ENCODE results near the gene SORBS1.

Gene SORBS1

DNA sequence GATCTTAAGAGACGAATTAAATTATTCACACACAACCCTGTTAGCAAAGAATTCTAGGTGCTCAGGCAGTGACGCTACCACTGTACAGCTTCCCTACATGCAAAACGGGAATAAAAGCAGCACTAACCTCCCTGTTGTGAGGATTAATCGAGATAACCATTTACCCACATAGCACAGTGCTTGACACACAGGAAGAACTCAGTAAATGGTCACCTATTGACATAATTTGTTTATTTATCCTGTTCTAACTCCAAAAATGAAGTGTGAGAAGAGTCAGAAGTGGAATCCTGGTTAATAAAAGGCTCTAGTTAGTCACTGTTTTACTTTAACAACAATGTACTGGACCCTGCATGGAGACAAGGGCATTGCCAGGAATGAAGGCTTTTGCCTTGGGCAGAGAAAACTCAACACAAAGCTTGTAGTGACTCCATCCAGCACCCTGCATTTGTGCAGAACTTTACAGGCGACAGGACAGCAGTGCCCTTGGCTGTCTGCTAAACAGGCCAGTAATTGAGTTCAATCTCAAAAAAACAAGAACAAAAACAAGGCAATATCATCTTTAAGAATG is 103.8 kb downstream of the SORBS1 start:
- no peak for DNase-seq

DNA sequence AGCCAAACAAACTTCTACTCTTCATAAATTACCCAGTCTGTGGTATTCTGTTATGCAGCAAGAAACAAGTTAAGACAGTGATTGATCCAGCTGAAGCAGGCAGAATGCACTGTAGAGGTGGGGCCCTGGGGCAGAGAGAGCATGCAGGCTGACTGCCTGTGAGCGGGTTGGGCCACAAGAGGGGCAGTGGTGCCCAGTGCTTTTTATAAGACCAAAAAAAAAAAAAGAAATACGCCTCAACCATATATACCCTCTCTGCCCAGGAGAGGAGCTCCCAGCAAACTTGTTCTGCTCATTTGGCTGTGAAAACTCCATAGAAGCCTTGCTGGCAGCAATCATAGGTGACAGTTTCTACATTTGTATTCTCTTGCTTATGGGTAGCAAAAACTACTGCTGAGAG is 104.7 kb downstream of the SORBS1 start:
- DNase-seq, result no peak

DNA sequence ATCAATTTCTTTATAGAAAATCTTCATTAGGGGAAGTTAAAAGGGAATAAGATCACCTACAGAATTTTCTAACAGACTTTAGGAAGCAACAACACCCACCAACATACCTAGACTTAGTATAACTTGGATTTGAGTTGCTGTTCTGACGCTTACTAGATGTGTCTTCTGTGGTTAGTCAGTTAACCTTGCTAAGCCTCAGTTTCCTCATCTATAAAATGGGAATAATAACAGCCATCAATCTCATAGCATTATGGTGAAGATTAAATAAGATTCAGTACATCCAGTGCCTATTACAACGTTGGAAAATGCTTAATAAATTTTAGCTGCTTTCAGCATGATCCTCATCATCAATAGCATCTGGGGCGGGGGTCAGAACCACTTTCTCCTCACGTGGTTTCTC is 106.2 kb downstream of the SORBS1 start:
- DNase-seq, result no peak

DNA sequence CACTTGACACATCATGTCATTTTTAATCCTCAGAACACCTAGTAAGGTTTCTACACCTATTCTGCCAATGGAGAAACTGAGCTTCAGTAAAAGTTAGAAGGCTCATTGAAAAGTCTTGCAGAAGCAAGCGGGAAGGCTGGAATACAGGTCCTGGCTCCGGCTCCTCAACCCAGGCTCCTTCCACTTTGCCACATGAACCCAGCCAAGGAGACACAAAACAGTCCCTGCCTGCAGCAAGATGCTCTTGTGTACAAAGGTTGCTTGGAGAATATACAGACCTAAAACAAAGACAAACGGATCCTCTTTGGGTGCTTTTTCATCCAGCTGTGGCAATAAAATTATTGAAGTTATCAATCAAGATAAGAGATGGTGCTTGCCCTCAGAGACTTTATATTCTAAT is 106.8 kb downstream of the SORBS1 start:
- DNase-seq, result no peak

DNA sequence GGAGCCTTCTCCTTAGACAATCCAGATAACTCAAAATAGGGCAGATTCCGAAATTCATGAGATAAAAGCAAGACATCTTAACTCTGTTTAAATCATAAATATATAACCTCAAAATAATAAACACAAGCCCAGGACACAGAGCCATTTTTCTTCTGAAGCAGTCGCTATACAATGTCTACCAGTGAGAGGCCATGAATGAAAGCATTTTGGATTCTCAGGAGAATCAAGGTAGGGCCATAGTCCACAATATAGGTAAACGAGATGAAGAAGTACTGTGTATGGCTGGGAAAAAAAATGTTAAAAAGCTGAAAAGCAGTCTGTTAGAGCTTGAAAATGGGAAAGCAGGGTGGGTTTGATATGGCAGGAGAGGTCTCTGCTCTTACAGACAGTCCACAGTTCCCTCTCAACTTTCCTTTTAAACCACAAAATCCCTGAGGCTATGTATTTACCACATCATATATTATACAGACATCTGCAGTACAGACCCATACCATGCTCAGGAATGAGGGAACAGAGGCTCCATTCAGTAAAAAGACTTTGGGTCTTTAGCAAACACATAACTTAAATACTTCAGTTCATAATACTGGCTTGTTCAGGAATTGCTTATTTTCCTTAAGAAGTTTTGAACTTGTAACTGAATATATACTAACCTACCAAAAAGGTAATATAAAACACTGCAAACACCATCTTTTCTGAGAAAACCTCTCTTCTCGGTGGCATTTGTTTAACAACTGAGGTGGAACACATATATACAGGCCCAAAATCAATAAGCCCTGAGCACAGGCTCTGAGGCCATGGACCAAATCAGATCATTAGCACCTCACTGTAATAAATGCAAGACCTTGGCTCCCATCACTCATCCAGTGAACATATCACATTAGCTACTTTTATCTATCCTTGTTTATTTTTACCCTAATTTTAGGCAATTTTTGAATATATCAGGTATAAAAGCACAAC is 109.3 kb downstream of the SORBS1 start:
- no peak for DNase-seq

DNA sequence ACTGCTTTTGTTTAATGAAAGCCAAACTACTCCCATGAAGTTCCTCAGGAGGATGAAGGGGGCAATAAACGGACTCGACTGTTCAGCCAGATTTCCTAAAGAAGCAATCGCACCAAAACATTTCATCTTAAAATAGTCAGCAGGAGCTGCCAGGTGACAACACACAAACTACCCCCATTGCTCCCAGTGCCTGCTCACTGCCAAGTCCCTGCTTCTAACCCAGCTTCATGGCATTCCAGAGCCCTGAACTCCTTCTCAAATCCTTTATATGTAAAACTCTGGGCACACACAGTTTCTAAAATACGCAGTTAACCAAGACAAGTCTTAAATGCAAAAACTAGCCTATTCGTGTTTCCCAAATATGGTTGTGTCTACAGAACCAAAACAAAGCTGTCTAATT is 110.0 kb downstream of the SORBS1 start:
- DNase-seq, result no peak

DNA sequence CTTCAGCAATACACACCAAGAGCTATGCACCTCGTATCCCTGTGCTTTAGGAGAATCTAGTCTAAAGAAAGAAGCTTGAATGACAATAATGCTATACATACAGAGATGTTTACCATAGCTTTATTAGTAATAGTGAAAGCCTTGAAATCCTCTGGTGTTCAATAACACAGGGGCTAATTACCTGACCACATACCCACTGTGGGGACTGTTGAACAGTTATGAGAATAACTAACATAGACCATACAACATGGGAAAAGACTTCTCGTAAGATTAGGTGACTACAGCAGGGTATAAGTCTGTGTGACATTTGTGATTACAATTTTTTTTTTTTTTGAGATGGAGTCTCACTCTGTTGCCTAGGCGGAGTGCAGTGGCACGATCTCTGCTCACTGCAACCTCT is 111.0 kb downstream of the SORBS1 start:
- no peak for DNase-seq

DNA sequence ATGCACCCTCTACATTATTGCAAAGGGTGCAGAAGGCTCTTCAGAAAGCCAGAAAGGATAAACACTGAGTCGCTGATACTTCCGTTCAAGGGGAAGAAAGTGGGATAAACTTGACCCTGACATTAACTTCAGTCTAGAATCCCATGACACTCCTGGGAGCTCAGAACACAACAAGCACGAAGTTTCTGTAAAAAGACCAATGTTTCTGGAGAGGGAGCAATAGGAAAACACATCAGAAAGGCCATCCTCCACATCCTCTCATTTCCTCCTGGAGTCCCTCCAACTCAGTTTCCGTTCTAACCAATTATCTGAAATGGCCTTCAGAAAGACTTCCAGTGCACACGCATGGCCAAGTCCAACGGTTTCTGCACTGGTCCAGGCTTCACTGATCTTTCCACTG is 113.5 kb downstream of the SORBS1 start:
- DNase-seq, result no peak

DNA sequence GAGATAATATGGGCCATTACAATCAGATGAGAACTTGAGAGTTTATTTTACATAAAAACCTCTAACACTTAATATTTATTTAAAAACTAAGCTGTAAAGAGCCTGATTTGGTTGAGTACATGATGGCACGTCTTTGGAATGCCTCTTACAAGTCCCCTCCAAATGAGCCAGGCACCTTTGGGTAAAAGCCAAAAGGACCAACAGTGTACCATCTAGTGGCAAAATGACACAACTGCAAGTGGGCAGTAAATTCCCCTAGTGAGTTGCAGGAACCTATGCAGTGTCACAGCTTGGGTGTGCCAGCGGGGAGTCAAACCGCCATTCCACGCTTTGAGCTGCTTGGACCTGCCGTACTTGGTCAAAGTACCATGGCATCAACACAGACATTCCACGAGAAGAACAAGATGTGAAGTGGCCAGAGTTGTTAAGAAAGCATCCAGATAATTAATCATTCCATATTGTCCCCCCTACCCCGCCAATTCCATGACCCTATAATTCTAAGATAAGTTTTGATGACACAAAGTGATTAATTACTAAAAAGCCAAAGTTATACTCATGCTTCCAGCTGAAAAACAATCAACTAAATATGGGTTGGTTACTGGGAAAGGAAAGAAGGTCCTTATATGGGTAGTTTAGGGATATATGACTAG is 115.2 kb downstream of the SORBS1 start:
- no peak for DNase-seq

DNA sequence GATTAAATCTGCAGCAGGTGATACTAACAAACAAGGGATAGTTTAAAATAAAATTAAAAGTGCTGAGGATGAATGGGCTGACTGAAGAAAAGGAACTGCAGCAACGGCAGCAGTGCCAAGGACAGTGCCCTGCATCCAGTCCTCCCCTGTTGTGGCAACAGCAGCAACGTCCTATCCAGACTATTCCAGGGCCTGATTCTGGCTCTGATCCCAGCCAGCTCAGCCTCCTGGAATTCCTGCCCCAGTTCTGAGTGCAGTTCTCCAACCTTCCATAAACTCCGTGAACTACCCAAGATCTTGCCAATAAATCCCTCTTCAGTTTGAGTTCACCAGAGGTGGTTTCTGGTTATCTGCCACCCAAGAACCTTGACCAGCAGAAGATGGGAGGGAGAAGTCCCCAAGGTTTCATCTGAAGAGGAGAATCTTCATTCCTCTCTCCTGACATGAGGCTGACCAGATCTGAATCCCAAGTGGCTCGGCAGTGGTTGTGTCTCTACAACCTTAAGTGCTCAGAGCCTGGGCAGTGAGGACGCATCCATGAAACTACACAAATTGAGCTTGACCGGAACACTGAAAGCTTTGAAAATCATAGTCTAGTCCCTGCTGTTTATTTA is 115.8 kb downstream of the SORBS1 start:
- no peak for DNase-seq

DNA sequence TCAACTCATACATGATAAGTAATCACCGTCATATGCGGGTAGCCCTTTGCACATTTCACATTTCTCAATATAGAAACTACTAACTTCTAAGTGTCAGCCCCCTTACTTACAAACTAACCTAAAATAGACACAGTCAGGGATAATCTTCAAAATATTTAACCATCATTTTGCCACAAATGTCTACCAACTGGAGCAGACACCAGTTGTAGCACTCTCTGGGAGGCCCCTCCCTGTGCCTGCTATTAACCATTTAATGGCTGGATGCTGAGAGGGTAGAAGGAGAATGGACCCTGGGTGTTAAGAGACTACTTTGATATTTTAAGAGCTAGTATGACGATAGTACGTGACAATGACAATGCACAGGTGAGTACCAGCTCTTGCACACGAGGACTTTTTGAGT is 116.4 kb downstream of the SORBS1 start:
- no peak for DNase-seq

DNA sequence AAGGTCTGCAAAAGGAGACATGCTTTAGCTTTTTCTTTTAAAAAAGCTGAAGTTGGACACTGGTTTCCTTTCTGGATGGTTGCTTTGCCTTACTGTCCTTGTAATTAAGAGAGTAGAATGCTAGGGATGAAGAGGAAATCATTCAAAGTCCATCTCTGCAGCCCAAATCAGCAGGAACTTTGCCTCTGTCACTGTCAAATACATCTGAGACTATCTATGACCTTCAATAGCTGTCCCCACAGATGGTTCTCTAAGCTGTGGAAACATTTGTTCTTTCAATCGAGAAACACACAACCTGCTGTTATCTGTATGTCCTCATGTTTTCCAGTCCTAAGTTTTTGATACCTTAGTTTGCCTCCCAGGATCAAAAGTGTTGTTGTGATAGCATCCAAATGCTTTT is 117.5 kb downstream of the SORBS1 start:
- no peak for DNase-seq

DNA sequence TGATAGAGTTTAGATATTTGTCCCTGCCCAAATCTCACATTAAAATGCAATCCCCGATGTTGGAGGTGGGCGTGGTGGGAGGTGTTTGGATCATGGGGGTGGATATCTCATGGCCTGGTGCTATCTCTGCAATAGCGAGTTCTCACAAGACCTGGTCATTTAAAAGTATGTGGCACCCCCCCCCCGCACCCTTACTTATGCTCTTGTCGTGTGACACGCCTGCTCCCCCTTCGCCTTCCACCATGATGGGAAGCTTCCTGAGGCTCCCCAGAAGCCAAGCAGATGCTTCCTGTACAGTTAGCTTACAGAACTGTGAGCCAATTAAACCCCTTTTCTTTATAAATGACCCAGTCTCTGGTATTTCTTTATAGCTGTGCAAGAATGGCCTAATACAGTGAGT is 118.8 kb downstream of the SORBS1 start:
- DNase-seq, result no peak

DNA sequence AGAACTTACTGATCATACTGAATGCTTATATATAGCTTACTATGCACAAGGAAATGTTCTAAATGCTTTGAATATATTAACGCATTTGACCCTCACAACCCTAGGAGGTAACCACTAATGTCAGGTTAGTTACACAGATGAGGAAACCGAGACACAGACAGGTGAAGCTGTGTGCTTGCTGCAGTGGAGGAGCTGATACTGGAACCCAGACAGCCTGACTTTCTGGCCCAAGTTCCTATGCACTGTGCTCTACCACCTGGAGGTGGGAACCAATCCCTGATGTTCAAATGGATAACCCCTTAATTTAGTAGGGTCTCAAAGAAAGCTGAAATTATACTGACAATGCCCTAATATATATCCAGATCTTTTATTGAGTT is 119.6 kb downstream of the SORBS1 start:
- no peak for DNase-seq

DNA sequence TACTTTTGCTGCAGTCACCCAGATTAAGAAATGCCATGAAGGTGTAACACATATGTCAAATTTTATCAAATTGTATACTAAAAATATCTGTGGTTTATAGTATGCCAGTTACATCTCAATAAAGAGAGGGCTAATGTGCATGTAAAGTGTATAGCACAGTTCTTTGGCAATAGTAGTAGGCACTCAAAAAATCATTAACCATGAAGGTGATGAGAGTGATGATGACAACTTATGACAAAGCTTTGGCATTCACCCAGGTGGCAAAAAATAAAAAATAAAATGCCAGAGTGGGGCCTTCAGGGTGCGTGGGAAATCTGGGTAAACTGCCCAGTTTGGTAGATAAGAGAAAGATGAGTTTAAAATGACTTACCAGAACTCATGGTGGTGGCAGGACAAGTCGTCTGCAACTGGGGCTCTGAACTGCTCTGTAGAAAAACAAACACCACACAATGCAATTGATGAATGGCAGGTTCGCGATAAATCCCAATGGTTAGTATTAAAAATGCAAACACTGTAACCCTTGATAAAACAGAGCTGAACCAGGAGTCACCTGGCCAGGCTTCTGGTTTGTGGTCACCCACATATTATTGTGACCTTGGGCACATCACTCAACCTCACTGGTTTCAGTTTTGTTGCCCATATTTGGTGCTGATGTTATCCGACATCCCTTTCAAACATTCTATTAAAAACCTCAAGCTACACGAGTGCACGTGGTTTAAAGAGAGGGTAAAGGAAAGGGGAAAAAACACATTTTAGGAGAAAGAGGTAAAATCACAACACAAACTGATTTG is 120.2 kb downstream of the SORBS1 start:
- no peak for DNase-seq

DNA sequence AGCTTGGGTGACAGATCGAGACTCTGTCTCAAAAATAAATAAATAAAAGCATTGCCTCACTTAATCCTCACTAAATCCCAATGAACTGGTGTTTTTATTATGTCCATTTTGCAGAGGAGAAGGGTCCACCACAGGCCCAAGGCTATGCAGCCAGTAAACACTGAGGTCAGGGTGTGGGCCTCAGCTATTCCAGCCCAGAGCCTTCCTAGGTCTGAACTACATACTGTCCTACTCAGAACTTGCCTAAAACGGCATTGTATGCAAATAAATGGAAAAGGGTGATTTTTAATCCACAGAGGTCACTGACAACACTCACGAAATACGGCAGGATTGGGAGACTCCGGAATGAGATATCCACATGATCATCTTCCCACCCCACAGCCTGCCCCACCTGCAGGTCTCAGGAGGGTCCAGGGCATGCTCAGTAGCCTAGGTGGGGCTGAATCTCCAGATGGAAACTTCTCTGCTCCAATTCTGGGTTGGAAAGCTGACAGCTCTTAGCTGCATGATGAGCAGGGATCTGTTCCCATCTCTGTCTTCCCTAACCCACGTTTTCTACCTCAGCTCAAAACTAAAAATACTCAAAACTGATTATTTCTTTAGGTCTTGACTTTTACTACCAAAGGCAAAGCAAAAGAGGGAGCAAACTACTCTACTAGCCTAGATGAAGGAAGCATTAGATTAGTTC is 121.0 kb downstream of the SORBS1 start:
- DNase-seq, result no peak

DNA sequence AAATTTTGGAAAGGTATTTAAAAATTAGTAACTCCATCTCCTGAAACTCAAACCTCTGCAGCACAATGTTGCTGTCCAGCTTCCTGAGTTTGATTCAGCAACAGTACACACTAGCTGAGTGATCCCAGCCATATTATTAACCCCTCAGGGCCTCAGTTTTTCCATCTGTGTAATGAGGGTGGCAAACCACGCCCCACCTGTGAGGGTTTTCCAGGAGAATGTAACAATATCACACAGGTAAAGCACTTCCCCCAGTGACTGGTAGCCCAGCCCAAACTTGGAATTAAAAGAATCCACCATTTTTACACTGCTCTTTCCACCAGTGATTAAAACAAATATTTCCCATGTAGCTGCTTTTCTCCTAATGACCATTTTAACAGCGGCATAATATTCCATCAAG is 122.4 kb downstream of the SORBS1 start:
- DNase-seq, result no peak

DNA sequence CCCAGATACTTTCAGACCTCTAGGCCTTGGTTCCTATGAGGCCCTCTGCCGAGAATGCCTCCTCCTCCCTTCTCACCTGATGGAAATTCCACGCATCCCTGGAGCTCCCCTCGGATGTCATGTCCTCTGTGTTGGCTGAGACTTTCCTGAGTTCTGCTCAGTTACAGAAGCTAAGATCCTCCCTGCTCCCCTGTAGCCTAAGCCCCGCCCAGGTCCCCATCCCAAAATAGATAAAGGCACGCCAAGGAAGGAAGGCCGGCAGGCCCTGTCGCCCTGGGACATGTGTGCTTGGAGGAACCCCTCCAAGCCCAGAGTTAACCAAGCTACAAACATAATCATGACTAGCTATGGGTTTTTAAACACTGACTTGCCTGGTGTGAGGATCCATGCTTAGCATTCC is 123.5 kb downstream of the SORBS1 start:
- DNase-seq, result no peak

DNA sequence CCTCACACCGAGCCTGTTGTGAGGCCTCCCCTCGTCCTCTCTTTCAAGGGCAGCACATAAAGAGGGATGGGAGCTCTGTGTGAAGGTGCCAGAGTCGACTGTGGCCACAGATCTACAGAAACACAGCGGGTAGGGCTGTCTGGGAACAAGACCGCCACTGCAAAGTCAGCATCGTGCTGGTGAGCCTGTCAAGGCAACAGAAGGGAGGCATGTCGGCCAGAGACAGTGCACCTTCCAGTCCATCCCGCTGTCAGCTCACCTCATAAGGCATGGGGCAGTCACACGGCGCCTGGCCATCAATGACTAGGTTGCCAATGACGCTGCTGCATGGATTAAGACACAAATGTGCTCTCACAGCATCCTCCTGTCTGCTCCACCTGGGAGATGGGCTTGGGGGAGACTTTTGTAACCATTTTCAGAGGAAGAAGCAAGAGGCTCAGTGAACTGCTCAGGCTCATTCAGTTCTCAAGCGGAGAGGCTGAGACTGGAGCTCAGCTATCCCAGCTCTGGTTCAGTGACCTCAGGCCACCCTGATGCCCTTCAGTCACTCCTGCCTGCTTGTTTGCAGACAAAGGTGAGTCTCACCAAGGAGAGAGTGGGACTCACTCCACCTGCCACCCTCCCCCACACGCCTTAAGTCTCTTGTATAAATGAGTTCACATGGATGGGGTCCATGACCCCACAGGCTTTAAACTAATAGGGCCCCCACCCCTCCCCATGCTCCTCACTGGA is 125.5 kb downstream of the SORBS1 start:
- no peak for DNase-seq

DNA sequence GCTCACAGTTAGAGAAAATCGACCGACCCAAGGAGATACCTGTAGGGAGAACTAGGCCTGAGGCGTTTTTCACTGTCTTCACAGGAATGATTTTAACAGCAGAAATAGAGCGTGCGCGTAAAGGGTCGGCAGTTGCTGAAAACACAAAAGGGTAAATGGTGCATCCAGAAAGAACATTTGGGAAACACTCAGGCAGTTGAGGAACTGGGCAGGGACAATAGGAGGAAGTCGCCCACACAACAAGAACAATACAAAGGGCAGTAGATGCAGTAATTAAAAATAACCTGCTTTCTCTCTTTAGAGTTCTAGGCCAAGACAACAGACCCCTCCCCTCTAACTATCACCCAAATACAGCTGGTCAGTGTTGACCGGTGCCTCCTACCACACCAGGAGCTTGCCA is 126.6 kb downstream of the SORBS1 start:
- DNase-seq, result no peak

DNA sequence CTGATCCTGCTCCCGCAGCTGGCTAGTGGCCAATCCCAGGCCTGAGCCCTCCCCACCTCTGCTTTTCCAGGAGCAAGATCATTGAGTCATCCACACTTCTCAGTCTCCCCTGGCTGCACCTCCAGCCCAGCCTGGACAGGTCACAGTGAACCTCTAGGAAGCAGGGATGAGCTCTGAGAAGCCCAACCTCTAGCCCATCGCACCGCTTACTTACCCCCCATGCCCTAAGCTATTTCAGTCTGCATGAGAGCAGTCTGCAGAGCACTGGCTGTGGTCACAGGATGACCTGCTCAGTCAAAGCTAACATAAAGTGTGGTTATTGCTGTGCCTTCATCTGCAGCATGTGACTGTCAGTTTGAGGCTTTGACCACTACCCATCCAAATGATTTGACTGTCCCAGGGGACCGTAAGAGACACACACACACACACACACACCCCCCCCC is 129.2 kb downstream of the SORBS1 start:
- no peak for DNase-seq
